Hepatic stellate cell (primary cell): ENCODE data around the gene DUSP5.
"Not testable (repeated sequence)": the region's sequence is repeated elsewhere in the genome, so short reads cannot be mapped to it uniquely, and the experiment has no call there.

Source experiments
- DNase-seq: peaks from one replicate; pipeline ENCODE4 v3.0.0; 2011; ENCODE audit warnings: low spot score

Gene DUSP5

GRCh38 chr10:110497438-110498086 is at the start of gene DUSP5:
Gene DUSP5 (plus strand): TSS chr10:110497907. CDS start chr10:110498122, 215 bp downstream.
- DNase-seq: peak; percentile 92

- no peak for DNase-seq
Observed at GRCh38 chr10:110448682-110449418, 48.9 kb upstream of the DUSP5 start.

- no peak for DNase-seq
Observed at GRCh38 chr10:110455446-110455845, 42.3 kb upstream of the DUSP5 start.

- DNase-seq: no peak
Observed at GRCh38 chr10:110456046-110456445, 41.7 kb upstream of the DUSP5 start.

- no peak for DNase-seq
Observed at GRCh38 chr10:110456523-110457091, 41.1 kb upstream of the DUSP5 start.

GRCh38 chr10:110457851-110458250 is 39.9 kb upstream of the DUSP5 start:
- DNase-seq: no peak

GRCh38 chr10:110458266-110458920 is 39.3 kb upstream of the DUSP5 start:
- no peak for DNase-seq

GRCh38 chr10:110459600-110459999 is 38.1 kb upstream of the DUSP5 start:
- no peak for DNase-seq

GRCh38 chr10:110460111-110460809 is 37.4 kb upstream of the DUSP5 start:
- DNase-seq: no peak

GRCh38 chr10:110461088-110461487 is 36.6 kb upstream of the DUSP5 start:
- DNase-seq: no peak

GRCh38 chr10:110461530-110461929 is 36.2 kb upstream of the DUSP5 start:
- peak; percentile 41 for DNase-seq

GRCh38 chr10:110462166-110463095 is 35.3 kb upstream of the DUSP5 start:
- no peak for DNase-seq

- not testable (repeated sequence) for DNase-seq
Observed at GRCh38 chr10:110468258-110468657, 29.4 kb upstream of the DUSP5 start.

GRCh38 chr10:110470541-110470940 is 27.2 kb upstream of the DUSP5 start:
- not testable (repeated sequence) for DNase-seq

GRCh38 chr10:110471566-110472139 is 26.1 kb upstream of the DUSP5 start:
- peak; percentile 63 for DNase-seq

- no peak for DNase-seq
Observed at GRCh38 chr10:110474017-110474416, 23.7 kb upstream of the DUSP5 start.

GRCh38 chr10:110474826-110475225 is 22.9 kb upstream of the DUSP5 start:
- no peak for DNase-seq

GRCh38 chr10:110475722-110476515 is 21.8 kb upstream of the DUSP5 start:
- no peak for DNase-seq

- DNase-seq: no peak
Observed at GRCh38 chr10:110479710-110480109, 18.0 kb upstream of the DUSP5 start.

- DNase-seq: no peak
Observed at GRCh38 chr10:110480387-110480786, 17.3 kb upstream of the DUSP5 start.
